ENCODE measurements around the gene SLC2A4RG. TPM values are rescaled to one million over a fixed set of nuclear protein-coding genes. Genes with fewer than 3 reads are reported as not detected.
A peak's percentile ranks its signal among the peaks of the same experiment; 100 is the strongest.

SLC2A4RG gene
- total RNA-seq, 4 donors from 2014 or later: 26.0 to 55.9 (median 39.3) TPM

DNA sequence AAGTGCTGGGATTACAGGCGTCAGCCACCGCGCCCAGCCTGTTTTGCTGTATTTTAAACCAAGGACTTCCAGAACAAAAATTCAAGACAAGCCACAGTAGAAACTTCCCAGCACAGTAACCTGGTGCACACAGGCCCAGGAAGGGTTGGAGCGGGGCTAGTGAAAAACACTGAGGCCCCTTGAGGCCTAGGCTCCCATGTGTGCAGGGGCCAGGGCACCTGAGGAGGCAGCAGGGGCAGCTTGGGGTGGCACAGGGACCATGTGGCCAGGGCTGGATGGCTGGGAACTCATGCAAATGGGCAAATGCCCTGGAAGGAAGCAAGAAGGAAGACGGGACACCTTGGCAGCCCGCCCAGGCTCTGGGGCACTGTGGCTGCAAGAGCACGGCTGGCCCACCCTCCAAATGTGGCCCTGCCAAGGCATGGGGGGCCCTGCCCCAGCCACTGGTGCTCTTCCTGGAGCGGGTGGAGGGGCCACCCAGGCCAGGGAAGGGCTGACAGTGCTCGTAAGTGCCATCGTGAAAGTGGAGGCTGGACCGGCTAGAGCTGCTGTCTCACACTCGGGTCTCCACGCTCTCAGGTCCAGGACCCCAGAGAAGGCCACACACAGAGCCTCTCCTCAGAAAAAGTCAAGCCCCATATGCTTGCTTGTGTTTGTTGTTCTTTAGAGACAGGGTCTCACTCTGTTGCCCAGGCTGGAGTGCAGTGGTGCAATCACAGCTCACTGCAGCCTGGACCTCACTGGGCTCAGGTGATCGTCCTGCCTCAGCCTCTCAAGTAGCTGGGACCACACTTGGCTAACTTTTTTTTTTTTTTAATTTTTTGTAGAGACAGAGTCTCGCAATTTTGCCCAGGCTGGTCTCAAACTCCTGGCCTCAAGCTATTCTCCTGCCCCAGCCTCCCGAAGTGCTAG lies 10.3 kb downstream of the SLC2A4RG start:
- no peak overlapping the region for H3K4me3 ChIP-seq (replicated peaks in 1 of 3)
- peaks cover 5 to 7% of the 10 kb centered on the region in 2 donors for H3K36me3 ChIP-seq
- TF ChIP-seq, protein P1, sequence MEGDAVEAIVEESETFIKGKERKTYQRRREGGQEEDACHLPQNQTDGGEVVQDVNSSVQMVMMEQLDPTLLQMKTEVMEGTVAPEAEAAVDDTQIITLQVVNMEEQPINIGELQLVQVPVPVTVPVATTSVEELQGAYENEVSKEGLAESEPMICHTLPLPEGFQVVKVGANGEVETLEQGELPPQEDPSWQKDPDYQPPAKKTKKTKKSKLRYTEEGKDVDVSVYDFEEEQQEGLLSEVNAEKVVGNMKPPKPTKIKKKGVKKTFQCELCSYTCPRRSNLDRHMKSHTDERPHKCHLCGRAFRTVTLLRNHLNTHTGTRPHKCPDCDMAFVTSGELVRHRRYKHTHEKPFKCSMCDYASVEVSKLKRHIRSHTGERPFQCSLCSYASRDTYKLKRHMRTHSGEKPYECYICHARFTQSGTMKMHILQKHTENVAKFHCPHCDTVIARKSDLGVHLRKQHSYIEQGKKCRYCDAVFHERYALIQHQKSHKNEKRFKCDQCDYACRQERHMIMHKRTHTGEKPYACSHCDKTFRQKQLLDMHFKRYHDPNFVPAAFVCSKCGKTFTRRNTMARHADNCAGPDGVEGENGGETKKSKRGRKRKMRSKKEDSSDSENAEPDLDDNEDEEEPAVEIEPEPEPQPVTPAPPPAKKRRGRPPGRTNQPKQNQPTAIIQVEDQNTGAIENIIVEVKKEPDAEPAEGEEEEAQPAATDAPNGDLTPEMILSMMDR (IDR thresholded peaks at IDR 0.05): no peak
- TF ChIP-seq POLR2A (IDR thresholded peaks at IDR 0.05): no peak
- peaks cover 9 to 17% of the 10 kb centered on the region in 2 donors for H3K4me1 ChIP-seq
- intact Hi-C loops (cut with DNase I): no loop called here
- 90 to 92% methylated on average over 9 to 16 of the region's 16 CpGs for WGBS, 2 donors
- H3K27ac ChIP-seq: no peak overlapping the region
- H3K27me3 ChIP-seq: no peaks in the 10 kb centered on the region
- DNase-seq: no peak
- H3K9me3 ChIP-seq: no peaks in the 10 kb centered on the region

DNA sequence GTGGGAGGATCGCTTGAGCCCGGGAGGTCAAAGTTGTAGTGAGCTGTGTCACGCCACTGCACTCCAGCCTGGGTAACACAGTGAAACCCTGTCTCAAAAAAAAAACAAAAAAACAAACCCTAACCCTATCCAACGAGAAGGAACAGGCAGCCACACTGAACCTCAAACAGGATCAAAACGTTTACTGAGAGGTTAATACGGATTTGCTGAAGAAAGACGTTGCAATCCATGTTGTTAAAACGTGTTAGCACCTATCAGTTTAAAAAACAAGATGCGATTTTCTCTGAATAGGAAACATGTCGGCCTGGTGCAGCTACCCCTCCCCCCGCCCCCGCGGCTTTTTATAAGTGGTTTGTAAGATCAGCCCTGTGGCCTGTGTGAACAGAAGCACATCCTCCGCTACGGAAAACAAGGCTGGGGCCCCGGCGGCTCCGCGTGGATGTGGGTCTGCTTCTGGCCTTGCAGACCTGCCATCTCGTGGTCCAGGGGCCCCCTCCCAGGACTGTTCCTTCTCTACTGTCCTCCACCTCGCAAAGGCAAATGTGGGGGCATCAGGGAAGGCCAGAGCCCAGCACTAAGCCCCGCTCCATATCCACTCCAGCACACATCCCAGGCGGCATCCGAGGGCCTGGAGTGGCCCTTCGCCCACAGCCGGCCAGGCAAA lies 11.4 kb downstream of the SLC2A4RG start:
- WGBS, 2 donors: 71 to 77% methylated on average over 12 to 26 of the region's 26 CpGs

DNA sequence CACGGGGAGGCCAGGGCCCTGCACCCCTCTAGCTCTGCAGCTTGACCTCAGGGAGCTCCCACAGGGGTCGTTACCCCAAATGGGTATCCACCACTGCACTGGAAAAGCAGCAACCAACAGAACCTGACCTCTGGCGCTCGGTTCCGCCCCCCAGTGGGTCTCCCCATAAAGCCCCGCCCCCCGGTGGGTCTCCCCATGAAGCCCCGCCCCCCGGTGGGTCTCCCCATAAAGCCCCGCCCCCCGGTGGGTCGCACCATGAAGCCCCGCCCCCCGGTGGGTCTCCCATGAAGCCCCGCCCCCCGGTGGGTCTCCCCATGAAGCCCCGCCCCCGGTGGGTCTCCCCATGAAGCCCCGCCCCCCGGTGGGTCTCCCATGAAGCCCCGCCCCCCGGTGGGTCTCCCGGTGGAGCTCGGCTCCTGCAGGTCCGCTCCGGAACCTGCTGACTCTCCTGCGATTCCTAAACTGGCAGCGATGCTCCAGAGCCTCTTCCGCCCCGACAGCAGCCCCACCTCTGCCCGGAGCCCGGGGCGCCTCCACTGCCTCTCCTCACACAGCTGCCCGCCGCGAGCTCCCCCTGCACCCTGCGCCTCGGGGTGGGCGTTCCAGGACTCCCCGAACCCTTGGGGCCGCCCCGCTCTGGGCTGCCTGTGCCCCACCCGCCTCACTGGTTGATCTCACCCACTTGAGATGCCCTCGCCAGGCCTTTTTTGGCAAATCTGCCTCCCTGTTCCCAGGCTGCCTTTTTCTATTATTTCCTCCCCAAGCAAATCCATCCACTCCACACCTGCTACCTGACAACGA lies 12.1 kb downstream of the SLC2A4RG start:
- H3K4me1 ChIP-seq: peaks cover 9 to 17% of the 10 kb centered on the region in 2 donors
- peak; percentile 48 to 72 for DNase-seq
- intact Hi-C loops (cut with DNase I): no loop called here
- peaks cover 0 to 1% of the 10 kb centered on the region in 2 donors for H3K36me3 ChIP-seq
- no peak for TF ChIP-seq POLR2A (IDR thresholded peaks at IDR 0.05)
- TF ChIP-seq, protein P1 (IDR thresholded peaks at IDR 0.05): no peak
- H3K27ac ChIP-seq: no peak overlapping the region
- H3K9me3 ChIP-seq: no peaks in the 10 kb centered on the region
- 78 to 91% methylated on average over 14 to 27 of the region's 45 CpGs for WGBS, 2 donors
- no peaks in the 10 kb centered on the region for H3K27me3 ChIP-seq
- no peak overlapping the region for H3K4me3 ChIP-seq (replicated peaks in 1 of 3)

More for the DNA sequence above, 11.4 kb downstream of the SLC2A4RG start:
- intact Hi-C loops (cut with DNase I): no loop called here
- TF ChIP-seq, protein P1 (IDR thresholded peaks at IDR 0.05): no peak
- TF ChIP-seq POLR2A (IDR thresholded peaks at IDR 0.05): no peak
- Histone ChIP-seq H3K4me1 (peaks cover 9 to 17% of the 10 kb centered on the region in 2 donors), H3K36me3 (peaks cover 4 to 5% of the 10 kb centered on the region in 2 donors), H3K27me3 (no peaks in the 10 kb centered on the region), H3K4me3 (replicated peaks in 1 of 3) (no peak overlapping the region), H3K27ac (no peak overlapping the region), H3K9me3 (no peaks in the 10 kb centered on the region)
- DNase-seq: no peak

DNA sequence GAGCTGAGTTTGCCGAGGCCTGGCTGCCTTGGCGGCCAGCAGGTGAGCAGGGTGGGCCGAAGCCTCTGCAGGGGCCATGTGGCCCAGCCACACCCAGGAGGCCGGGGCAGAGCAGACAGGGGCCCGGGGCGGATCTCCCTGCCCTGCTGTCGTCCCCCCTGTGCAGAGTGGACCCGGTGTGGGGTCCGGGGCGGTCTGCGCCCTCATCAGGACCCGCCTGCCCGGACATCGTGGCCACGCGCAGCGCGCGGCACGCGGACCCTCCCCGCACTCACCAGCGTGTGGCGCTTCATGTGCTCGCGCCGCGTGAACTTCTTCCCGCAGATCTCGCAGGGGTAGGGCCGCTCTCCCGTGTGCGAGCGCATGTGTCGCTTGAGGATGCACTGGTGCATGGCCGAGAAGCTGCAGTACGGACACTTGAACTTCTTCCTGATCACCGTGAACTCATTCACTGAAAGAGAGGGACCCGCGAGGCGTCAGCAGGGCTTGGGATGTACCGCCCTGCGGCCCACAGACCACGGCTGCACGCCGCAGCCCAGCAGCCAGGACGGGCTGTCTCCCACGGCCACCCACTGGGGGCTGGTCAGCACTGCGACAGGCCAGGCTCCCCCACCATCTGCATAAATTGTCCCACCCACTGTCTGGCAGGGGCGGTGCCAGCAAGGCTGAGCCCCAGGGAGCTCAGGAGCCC lies 13.0 kb downstream of the SLC2A4RG start:
- 60 to 79% methylated on average over 4 to 15 of the region's 50 CpGs for WGBS, 2 donors
- intact Hi-C loops (cut with DNase I): no loop called here
- no peaks in the 10 kb centered on the region for H3K36me3 ChIP-seq
- H3K27ac ChIP-seq: peak overlapping the region in 1 of 3 donors; percentile 41
- peaks cover 9 to 17% of the 10 kb centered on the region in 2 donors for H3K4me1 ChIP-seq
- no peak overlapping the region for H3K4me3 ChIP-seq (replicated peaks in 1 of 3)
- no peaks in the 10 kb centered on the region for H3K9me3 ChIP-seq
- no peaks in the 10 kb centered on the region for H3K27me3 ChIP-seq
- no peak for TF ChIP-seq POLR2A (IDR thresholded peaks at IDR 0.05)
- TF ChIP-seq, protein P1 (IDR thresholded peaks at IDR 0.05): no peak
- peak; percentile 61 to 73 for DNase-seq
